Measurements from ENCODE around the gene RPL19.

RPL19 gene

DNA sequence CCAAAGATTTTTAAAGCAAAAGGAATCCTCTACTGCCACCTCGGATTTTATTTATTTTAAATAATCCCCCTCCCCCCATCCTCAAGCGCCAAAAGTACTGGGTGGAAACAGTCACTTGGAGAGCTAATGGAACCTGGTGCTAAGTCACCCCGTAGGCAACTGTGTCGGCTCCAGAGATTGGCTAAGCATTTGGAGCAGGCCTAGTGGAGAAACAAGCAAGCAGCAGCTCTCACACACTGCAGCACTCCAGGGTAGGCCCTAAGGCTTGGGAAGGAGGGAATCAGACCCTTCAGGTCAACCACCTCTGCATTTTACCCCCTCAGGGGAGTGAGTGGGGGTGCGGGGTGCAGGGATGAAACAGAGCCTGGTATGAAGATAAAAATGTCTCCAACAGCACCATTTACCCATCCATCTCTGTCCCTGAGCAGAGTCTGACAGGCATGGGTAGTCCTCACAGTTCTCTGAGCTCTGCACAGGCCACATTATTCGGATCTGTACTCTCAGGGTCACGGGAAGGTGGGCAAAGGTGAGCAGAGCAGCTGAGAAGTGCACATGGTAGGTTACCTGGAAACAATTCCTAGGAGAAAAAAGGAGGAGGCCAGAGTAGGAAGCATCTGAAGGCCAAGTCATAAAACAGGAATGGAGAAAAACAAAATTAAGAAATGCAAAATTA lies 52.8 kb downstream of the RPL19 start:
- no peak for DNase-seq

Data from activated CD4-positive, alpha-beta T cell treated with anti-CD3 and anti-CD28 coated beads, Interleukin-2, amount 50 U/mL, for 4 hours (primary cell).